HG03469 (cell line): ENCODE measurements around the gene LGR6.
"Not testable (repeated sequence)": the region's sequence is repeated elsewhere in the genome, so short reads cannot be mapped to it uniquely, and the experiment has no call there.

Experiments used
- ATAC-seq: cut with Tn5 transposase; IDR thresholded peaks from one replicate; pipeline ENCODE4 v1.9.1; 2021; ENCODE audit warnings: mild to moderate bottlenecking, moderate library complexity, moderate number of reproducible peaks; ENCODE audit not compliant: unreplicated experiment

The LGR6 gene

DNA sequence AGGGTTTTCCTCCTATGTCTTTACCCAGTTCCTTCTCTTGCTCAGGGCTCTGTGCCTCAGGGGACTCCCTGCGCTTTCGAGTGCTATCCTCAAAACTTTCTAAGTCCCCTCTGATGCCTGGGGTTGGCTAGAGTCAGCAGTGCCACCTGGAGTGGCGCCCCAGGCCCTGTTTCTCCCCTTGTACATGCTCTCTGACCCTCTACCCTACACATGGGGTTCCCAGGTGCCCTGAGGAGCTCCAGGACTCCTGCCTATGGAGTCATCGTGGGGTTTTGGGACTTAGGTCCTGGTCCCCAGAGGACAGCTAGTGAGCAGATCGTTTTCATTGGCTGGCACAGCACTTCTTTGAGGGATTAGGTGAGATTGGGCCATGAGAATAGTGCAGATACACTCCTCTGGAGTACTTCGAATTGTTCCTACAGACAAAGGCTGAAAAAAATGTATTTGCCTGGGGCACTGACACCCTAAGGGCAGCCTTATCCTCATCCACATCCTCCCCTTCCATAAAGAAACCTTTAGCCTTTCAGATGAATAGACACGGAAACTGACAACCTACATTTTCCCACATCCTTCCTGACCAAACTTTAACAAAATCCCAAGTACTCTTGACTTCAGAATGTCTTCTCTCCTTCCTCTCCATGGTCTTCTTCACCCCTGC lies 41.5 kb downstream of the LGR6 start:
- ATAC-seq: no peak

DNA sequence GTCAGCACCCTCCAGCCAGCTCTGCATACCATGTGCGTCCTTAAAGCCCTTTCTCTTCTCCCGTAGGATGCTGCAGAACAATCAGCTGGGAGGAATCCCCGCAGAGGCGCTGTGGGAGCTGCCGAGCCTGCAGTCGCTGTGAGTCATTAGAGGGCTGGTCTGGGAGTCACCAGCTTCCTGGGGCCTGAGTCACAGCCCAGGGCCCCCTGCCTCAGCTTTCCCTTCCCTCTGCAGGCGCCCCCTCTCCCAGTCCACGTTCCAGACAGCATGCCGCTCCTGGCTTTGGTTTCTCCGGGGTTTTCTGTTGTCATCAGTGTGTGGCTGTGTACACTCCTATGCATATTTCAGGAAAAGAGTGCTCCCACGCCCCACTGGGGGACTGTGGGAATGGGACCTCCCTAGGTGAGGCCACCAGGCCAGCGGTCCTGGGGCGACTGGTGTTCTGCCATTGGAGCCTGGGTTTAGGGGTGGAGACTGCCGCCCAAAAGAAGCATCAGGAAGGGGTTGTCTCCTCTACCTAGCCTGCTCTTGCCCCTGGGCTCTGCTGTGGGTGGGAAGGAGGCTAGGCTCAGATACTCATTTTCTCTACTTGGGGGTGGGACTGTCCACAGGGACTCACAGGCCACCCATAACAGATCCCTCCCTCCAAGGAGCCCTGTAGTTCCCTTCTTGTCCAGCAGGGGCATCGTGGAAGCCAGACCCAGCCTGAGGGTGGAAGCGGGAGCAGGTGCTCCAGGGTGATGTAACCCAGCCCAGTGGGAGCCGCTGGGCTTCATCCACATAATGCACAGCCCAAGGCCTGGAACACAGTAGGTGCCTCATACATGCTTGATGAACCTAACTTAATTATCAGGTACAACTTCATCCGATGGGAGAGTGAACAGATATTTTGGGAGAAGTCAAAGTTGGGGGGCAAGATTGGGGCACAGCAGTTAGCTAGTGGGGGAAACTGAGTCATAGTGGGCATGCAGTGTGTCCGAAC lies 42.5 kb downstream of the LGR6 start:
- no peak for ATAC-seq

DNA sequence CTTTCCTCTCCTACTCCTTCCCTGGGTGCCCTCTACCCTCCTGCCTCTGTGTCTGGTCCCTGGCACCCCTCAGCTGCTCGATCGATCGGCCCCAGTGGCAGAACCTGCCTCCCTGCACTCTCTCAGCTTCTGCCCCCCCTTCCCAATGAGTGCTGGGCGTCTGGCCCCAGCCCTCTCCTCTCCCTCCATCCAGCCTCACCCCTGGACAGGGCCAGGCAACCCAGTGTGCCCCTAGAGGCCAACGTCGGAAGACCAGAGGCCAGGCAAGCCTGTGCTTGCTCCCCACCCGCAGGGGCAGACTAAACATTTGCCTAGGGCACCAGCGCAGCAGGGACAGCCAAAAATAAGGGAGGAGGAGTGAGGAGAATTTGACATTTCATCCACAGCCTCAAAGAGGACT lies 43.5 kb downstream of the LGR6 start:
- ATAC-seq: no peak

DNA sequence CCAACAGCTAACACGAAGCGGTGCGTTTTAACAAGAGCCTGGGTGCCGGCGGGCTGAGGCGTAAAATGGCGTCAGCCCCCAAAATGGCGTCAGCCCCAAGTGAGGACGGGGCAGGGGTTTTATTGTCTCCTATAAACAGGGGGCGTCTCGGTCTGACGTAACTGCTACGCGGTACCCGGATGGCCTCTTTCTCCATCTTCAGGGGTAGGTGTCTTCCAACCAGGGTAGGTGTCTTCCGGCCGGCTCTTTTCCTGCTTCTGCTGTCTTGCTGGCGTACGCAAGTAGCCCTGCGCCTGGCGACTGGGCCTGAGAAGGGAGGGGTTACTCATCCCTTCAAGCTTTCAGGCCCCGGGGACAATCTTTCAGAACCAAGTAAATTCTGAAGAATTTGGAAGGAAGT lies 45.3 kb downstream of the LGR6 start:
- ATAC-seq: no peak

DNA sequence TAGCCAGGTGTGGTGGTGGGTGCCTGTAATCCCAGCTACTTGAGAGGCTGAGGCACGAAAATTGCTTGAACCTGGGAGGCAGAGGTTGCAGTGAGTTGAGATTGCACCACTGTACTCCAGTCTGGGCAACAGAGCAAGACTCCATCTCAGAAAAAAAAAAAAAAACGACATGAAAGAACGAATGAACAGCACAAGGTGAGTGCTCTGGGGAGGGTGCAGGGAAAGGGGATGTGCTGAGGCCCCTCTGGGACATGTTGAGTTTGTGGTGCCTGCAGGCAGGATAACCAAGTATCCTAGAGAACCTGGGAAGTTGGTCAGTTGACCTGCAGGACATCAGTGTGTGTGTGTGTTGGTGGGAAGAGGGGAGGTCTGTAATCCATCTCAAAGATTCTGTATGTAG lies 46.6 kb downstream of the LGR6 start:
- not testable (repeated sequence) for ATAC-seq

DNA sequence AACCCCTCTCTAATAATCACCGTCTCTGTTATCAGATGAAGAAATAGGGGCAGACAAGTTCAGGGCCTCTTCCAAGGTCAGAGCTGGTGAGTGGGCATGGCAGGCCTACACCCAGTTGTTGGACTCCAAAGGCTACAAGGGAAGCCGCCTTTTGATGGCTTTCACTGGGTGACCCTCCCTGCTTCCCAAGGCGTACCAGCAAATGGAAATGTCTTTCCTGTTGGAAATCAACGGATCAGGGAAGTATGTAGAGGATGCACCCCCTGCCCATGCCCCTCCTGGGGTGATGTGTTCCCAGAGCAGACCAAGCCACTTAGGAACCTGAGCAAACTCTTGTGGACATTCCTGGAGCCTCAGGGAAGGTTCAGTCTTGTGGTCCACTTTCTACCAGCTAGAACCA lies 47.4 kb downstream of the LGR6 start:
- ATAC-seq: no peak

DNA sequence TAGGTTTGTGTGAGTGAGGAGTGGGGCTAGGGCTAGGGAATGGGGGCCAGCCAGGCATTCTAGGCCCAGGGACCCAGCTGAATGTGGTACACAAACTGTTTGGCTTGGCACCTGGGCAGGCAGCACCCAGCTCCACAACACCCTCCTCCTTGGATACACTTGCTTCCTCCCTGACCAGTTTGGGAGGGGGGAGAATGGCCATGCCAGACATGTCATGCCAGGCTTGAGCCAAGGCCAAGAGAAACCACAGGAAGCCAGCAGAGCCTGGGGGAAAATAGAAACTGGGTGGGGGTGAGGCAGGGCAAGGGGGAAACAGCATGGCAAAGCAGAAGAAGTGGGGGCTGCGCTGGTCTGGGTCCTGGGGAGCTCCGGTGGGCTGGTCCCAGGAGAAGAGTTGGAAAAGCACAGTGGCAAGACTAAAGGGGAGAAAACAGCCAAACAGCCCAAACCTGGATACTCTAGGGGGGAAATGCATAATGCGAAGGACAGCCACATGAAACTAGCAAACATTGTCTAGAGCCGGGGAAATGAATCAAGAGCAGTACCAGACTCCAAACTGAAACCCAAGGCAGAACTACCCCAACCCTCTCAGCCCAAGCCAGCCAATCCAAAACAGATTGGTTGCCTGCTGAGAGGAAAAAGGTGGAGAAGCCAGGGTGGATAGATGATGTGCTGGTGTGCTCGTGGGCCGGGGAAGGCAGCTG lies 47.9 kb downstream of the LGR6 start:
- ATAC-seq: no peak

DNA sequence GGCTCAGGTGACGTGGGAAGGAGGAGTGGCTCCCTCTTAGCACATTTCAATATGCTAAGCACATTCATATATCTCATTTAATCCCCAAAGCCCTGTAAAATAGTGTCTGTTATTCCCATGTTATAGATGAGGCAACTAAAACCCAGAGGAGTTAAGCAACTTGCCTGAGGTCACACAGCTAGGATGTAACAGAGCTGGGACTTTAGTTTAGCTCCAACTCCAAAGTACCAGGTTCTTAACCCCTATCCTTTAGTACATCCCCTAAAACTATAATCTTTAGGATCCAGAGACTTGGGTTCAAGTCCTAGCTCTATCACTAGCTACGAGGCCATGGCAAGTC lies 48.5 kb downstream of the LGR6 start:
- ATAC-seq: no peak

DNA sequence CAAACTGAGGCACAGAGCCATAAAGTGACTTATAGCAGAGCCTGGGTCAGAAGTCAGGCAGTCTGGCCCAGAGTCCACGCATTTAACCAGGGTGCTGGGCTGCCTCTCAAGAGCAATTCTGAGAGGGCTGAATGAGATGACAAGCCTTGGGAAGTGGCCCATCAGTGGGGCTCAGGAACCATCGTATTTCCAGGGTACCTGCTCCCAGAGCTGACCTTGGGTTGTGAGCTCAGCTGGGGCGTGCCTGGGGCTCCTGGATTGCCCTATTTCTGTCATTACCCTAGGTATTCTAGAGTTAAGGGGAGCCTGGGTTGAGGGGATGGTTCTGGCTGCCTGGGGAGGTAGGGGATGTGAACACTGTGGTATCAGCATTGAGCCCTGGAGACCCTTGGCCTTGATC lies 49.4 kb downstream of the LGR6 start:
- ATAC-seq: no peak

DNA sequence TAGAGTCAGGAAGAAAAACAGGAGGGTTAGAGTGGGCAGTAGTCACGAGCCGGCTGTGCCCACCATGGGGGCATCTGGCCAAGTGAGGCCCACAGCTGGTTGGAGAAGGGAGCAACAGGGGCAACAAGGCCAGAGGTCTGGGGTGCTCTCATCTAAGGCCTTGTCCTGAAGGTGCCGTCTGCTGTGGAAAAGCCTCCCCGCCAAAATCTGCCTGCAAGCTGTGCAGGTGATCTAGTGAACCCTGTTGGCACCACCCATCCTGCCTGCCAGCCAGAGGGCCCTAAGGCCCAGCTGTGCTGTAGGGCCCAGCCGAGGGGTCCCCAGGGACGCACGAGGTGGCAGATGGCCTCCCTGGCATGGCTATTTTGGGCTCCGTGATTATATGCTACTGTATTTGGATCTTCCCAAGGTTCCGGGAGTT lies 51.3 kb downstream of the LGR6 start:
- no peak for ATAC-seq

DNA sequence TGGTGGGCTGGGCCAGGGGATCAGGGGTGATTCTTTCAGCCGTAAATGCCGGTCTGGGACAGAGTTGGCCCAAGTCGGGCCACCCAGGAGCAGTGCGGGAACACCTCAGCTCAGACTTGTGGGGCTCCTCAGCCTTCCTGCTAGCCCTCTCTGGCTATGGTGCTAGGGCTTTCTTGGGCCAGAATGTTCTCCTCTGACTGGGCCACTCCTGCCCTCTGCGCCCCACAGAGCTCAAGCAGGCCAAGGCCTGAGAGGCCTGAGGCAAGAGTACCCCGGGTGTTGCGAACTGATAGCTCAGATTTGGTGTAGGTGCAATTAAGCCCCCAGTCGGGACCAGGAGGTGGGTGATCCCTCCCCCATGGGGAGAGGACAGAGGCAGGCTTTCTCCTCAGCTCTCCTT lies 51.8 kb downstream of the LGR6 start:
- no peak for ATAC-seq

DNA sequence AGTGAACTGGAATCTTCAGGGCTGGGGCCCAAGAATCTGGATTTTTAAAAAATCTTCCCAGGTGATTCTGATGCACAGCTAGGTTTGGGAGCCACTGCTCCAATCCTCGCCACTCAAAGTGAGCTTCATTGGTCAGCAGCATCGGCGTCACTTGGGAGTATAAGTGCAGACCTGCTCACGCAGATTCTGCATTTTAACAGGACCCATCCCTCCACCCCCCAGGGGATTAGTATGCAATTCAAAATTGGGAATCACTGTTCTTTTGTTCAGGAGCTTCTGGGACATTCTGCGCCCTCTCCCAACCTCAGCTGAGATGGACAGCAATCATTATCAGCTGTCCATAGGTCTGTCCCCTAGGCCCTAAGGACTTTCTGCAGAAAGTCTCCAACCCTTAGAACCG lies 53.5 kb downstream of the LGR6 start:
- no peak for ATAC-seq

DNA sequence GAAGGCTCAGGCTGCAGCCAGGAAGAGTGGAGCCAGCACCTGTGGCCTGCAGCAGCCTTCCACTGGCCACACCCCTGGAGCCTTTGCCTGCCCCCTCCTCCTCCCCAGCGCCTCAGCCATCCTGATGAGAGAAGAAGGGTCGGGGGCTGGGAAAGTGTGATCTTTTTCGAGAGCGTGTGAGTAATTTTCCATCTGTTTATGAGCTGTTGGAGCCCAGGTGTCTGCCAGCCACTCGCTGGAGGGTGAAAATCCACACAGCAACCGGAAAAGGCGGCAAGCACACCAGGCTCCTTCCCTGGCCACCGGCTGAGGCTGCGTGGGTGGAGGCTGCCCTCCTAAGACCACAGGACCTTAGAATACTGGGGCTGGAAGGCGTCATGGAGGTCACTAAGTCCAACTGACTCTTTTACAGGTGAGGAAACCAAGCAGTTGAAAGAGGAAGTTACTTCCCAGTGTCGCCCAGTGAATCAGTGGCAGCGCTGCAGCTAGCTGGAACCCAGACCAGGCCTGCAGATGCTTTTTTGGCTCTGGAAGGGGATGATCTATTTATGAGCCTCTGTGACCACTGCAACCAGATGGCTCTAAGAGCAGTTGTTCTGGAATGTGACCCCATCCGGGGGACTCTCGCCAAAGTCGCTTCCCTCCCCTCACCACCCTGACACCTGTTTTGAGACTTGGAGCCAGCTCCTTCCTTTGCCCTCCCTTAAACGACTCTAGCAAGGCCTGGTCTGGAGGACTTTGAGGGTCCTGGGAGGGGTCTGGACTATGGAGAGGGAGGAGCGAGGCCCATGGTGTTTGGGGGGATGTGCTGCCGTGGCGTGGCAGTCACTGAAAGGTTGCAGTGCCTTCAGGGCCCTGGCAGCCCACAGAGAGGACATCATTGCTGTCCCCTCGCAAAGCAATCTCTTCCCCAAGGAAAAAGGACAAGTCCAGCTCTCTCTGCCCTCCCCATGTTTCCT lies 54.5 kb downstream of the LGR6 start:
- no peak for ATAC-seq

DNA sequence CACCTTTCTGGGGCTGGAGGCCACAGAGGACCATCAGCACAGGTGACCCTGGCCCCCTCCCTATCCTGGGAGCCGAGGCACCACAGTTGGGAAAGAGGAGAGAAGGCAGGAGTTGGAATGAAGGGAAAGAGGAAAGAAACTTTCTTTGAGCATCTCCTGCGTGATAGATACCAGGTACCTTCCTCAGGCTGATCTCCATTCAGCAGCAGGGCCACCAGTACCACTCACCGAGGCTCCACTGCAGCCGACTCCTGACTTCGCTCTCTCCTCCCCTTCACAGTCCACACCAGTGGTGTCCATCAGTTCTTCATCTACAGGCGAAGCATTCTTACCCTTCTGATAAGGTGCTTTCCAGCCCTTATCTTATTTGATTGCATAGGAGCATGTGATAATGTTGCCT lies 55.3 kb downstream of the LGR6 start:
- ATAC-seq: no peak

DNA sequence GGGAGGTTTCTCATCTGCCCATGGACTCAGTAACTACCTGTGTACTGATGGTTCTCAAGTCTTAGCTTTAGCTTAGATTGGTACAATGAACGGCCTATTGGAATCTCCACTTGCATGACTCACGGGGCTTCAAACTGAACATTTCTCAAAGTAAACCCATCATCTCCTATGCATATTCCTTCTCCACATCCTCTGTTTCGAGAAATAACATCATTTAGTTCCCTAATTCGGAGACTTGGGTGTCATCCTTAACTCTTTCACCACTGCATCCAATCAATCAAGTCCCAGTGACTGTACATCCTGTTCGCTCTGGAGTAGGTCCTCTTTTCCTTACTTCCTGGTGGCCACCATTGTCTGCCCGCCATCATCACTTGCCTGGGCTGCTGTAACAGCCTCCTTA lies 55.8 kb downstream of the LGR6 start:
- no peak for ATAC-seq

DNA sequence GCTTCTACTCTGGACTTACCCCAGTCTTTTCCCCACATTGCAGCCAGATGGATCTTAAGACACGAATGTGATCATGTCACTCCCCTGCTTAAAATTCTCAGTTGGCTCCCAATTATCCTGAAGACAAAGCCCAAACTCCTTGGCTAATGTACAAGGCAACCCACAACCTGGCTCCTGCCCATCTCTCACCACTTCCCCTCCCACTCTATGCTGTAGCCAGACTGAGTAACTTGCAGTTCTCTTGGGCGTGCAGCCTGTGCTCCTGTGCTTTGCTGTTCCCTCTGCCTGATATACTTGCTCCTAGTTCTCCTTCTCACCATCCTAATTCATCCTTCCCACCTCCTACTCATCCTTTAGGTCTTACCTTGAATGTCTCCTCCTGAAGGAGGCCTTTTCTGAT lies 56.2 kb downstream of the LGR6 start:
- no peak for ATAC-seq

DNA sequence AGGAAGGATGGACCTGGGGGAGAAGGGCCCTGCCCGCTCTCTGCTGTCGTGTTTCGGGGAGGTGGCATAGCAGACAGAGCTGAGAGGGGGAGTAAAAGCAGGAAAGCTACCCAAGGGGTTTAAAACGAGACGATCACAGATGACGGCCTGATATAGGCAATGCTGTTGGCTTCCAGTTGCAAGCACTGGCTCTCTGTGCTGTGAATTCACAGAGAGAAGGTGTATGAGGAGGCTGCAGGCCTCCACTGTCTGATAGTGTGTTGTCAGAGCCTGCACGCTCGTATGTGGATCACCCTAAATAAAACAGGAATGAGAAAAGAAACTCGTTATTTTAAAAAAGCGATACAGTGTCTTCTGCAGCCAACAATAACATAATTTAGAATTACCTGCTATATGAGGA lies 57.4 kb downstream of the LGR6 start:
- ATAC-seq: no peak

DNA sequence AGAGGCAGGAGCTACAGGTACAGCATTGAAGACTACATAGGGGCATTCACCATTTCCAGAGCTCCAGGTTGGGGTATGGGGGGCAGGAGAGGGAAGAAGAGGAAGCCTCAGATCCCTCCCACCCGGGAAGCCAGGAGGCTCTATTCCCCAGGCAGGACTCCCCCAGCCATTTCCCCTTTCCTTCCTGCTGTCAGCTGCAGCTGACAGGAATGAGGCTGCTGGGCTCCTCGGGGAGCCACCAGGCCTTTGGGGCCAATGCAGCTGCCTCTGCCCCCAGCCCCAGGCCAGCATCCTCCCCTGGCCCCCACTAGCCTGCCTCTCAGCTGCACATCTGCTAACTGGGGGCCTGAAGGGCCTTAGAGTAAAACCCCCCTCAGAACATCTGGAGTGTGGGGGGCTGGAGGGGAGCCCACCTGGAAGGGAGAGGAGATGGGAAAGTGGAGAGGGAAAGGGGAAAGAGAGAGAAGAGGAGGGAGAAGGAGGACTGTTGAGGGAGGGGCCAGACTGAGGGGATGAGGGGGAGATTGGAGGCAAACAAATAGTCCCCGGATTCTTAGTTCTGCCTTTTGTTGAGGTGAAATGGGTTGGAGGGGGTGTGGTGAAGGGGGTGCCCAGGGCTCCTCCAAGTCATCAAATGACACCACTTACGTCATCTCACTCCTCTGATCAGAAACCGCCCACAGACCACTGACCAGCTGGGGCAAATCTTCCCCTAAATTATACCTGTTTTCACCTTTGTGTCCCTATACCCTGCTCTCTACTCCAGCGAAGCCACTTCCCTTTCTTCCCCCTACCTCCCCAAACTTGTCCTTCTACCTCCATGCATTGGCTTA lies 58.0 kb downstream of the LGR6 start:
- ATAC-seq: no peak

DNA sequence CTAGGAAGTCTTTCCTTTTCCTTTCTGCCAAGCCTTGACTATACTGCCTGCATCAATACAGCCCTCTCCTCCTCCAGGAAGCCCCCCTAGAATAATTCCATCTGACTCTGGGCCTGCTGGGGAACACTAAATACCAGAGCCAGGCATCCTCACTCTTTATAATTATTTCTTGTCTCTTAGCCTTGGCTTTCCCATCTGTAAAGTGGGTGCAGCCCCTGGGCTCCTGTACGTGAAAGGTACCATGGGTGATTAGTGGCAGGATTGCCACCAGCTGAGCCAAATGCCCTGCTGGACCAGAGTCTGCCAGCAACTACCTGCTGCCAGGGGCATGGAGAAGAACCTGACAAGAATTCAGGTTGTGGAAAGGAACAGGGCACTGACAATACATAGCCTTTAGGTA lies 58.7 kb downstream of the LGR6 start:
- no peak for ATAC-seq
